ENCODE data around the gene POP5. TPM values are rescaled to one million over a fixed set of nuclear protein-coding genes. Genes with fewer than 3 reads are reported as not detected.
A peak's percentile ranks its signal among the peaks of the same experiment; 100 is the strongest.

Gene POP5
- total RNA-seq, 3 donors from 2014 or later, result 35.4 to 43.8 (median 42.4) TPM

DNA sequence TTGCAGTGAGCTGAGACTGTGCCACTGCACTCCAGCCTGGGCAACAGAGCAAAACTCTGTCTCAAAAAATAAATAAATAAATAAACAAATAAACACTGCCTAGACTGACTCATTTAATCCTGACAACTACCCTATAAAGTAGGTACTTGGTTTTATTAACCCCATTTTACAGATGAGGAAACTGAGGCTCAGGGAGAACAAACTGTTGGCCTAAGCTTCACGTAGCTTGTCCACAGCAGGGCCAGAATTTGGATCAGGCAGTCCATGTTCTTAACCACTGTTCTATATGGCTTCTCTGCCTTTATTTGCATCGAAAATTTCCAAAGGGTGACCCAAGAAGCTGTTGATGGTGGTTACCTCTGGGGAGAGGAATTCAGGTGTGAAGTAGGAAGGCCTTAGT lies 5.7 kb upstream of the POP5 start:
- Histone ChIP-seq H3K27me3 (no peaks in the 10 kb centered on the region), H3K36me3 (no peaks in the 10 kb centered on the region), H3K4me3 (no peak overlapping the region), H3K4me1 (no peaks in the 10 kb centered on the region), H3K27ac (no peak overlapping the region), H3K9me3 (no peaks in the 10 kb centered on the region)
- intact Hi-C loops (cut with DNase I; ENCODE audit: low total_unique reads), result no loop called here
- no peak for DNase-seq (ENCODE audit: low spot score in 2 of 2)
- TF ChIP-seq POLR2A (IDR thresholded peaks at IDR 0.05), result no peak
- TF ChIP-seq, protein P1, sequence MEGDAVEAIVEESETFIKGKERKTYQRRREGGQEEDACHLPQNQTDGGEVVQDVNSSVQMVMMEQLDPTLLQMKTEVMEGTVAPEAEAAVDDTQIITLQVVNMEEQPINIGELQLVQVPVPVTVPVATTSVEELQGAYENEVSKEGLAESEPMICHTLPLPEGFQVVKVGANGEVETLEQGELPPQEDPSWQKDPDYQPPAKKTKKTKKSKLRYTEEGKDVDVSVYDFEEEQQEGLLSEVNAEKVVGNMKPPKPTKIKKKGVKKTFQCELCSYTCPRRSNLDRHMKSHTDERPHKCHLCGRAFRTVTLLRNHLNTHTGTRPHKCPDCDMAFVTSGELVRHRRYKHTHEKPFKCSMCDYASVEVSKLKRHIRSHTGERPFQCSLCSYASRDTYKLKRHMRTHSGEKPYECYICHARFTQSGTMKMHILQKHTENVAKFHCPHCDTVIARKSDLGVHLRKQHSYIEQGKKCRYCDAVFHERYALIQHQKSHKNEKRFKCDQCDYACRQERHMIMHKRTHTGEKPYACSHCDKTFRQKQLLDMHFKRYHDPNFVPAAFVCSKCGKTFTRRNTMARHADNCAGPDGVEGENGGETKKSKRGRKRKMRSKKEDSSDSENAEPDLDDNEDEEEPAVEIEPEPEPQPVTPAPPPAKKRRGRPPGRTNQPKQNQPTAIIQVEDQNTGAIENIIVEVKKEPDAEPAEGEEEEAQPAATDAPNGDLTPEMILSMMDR (IDR thresholded peaks at IDR 0.05), result no peak
- TF ChIP-seq POLR2AphosphoS5 (IDR thresholded peaks at IDR 0.05), result no peak

DNA sequence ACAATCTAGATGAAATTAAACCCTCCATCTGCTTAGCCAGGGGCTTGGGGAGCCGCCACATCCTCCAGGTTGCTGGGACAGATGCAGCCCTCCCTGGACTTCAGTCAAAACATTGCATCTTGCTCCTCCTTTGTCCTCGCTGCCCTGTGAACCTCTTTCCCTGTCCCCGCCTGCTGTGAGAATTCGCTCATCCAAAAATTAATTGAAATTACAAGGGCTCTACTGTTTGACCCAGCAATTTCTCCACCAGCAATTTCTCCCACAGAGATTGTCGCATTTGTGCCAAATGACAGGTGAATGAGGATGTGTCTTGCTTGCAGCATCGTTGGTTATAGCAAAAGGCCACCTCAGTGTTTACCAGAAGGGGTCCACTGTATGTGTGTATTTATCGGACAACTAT lies 5.0 kb upstream of the POP5 start:
- no peaks in the 10 kb centered on the region for H3K4me1 ChIP-seq
- no peaks in the 10 kb centered on the region for H3K9me3 ChIP-seq
- TF ChIP-seq POLR2A (IDR thresholded peaks at IDR 0.05) (no peak), POLR2AphosphoS5 (IDR thresholded peaks at IDR 0.05) (no peak)
- TF ChIP-seq, protein P1 (IDR thresholded peaks at IDR 0.05), result no peak
- H3K27me3 ChIP-seq, result no peaks in the 10 kb centered on the region
- intact Hi-C loops (cut with DNase I; ENCODE audit: low total_unique reads), result no loop called here
- H3K4me3 ChIP-seq, result no peak overlapping the region
- DNase-seq (ENCODE audit: low spot score in 2 of 2), result no peak
- no peaks in the 10 kb centered on the region for H3K36me3 ChIP-seq
- H3K27ac ChIP-seq, result no peak overlapping the region

DNA sequence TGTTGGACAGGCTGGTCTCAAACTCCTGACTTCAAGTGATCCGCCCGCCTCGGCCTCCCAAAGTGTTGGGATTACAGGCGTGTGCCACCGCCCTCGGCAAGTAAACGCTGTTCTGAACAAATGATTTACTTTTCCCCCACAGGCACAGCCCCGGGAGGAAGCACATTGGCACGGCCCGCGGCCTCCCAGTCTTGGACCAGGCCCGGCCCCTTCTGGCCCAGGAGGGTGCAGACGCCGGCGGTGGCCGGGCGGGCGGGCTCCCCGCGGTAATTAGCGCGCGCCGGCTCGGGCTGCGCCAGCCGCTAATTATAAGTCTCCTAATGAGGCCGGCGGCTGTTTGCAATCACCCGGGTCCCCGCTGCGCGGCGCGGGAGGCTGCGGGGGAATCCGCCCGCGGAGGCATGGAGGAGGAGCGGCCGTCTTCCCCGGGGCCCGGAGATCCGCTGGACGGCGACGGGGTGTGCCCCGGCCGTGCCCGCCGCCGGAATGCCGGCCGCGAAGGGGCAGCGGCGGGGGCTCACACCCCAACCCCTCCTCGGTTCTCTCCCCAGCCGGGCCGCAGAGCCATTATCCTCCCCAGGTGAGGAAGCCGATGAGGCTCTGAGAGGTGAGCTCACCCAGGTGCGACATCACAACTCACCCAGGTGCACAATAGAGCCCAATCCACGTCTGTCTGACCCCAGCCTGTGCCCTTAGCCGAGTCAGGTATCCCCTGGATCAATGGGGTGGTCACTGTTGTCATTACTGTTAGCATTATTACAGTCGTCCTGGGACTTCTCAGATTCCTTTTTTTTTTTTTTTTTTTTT lies 3.3 kb upstream of the POP5 start:
- intact Hi-C loops (cut with DNase I; ENCODE audit: low total_unique reads), result no loop called here
- peak overlapping the region; percentile 42 to 62 (median 54) for H3K4me3 ChIP-seq
- TF ChIP-seq POLR2AphosphoS5 (IDR thresholded peaks at IDR 0.05) (no peak), POLR2A (IDR thresholded peaks at IDR 0.05) (no peak)
- TF ChIP-seq, protein P1 (IDR thresholded peaks at IDR 0.05), result peak in 1 of 3 donors; percentile 44
- H3K9me3 ChIP-seq, result no peaks in the 10 kb centered on the region
- H3K27ac ChIP-seq, result no peak overlapping the region
- no peaks in the 10 kb centered on the region for H3K36me3 ChIP-seq
- DNase-seq (ENCODE audit: low spot score in 2 of 2), result peak; percentile 19 to 58
- peaks cover 0 to 5% of the 10 kb centered on the region in 2 donors for H3K4me1 ChIP-seq
- H3K27me3 ChIP-seq, result no peaks in the 10 kb centered on the region

DNA sequence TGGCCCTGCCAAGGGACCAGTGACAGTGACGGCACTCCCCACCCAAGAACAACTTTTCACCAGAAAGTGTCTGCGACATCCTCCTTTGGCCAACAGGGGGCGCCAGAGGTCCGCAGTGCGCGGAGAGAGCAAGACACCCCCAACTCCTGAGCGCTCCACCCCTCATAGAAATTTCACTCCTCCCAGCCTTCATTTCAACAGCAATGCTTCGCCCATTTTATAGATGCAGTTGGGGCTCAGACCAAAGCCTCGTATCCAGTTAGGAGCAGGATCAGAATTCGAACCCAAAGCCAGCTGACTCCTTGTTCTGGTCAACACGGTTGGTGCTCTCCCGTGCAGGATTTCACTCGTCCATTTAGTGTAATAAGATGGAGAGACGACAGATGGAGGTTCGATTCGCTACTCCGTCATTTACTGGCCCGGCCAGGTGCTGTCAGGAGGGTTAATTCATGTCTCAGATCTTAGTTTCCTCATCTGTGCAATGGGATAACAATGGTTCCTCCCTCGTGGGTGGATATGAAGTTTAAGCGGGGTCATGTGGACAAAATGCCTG lies 2.4 kb upstream of the POP5 start:
- no peak overlapping the region for H3K27ac ChIP-seq
- peak overlapping the region in 2 of 3 donors; percentile 5 to 21 for H3K4me3 ChIP-seq
- no peaks in the 10 kb centered on the region for H3K9me3 ChIP-seq
- H3K36me3 ChIP-seq, result no peaks in the 10 kb centered on the region
- TF ChIP-seq POLR2AphosphoS5 (IDR thresholded peaks at IDR 0.05), result no peak
- TF ChIP-seq, protein P1 (IDR thresholded peaks at IDR 0.05), result peak; percentile 76 to 90 (median 79)
- no peak for TF ChIP-seq POLR2A (IDR thresholded peaks at IDR 0.05)
- peak; percentile 26 to 72 for DNase-seq (ENCODE audit: low spot score in 2 of 2)
- intact Hi-C loops (cut with DNase I; ENCODE audit: low total_unique reads), result no loop called here
- H3K4me1 ChIP-seq, result peaks cover 0 to 5% of the 10 kb centered on the region in 2 donors
- H3K27me3 ChIP-seq, result no peaks in the 10 kb centered on the region

DNA sequence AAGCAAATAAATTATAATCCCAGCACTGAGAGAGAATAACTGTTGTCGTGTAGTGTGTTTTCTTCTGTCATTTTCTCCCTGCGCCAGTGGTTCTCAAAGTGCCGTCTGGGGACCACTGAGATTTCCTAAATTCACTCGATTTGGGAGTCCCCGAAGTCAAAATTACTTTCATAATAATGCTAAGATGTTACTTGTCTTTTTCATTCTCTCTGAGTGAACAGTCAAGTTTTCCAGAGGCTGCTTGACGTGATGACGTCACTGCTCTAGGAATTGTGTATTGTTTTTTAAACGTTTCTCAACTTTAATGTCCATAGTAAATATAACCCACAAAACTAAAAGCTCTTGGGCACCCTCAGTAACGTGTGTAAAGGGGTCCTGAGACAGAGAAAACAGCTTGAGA lies 796 bp upstream of the POP5 start:
- no peak for TF ChIP-seq POLR2A (IDR thresholded peaks at IDR 0.05)
- TF ChIP-seq, protein P1 (IDR thresholded peaks at IDR 0.05), result no peak
- no peak for TF ChIP-seq POLR2AphosphoS5 (IDR thresholded peaks at IDR 0.05)
- peaks cover 0 to 5% of the 10 kb centered on the region in 2 donors for H3K4me1 ChIP-seq
- H3K9me3 ChIP-seq, result no peaks in the 10 kb centered on the region
- intact Hi-C loops (cut with DNase I; ENCODE audit: low total_unique reads), result no loop called here
- no peak for DNase-seq (ENCODE audit: low spot score in 2 of 2)
- H3K4me3 ChIP-seq, result peak overlapping the region; percentile 71 to 92 (median 81)
- H3K27ac ChIP-seq, result peak overlapping the region; percentile 62 to 71
- H3K36me3 ChIP-seq, result no peaks in the 10 kb centered on the region
- H3K27me3 ChIP-seq, result no peaks in the 10 kb centered on the region
